DMS 273 treated with DMSO at 0.1 percent for 48 hours (cell line): ENCODE data around the gene RUNX1.

ENCODE experiments used
- DNase-seq: peaks from one replicate; lab custom pipeline; 2025; lab: John Stamatoyannopoulos, UW

The RUNX1 gene

GRCh38 chr21:34880401-34880800, 168.7 kb downstream of the RUNX1 start:
- no peak for DNase-seq

GRCh38 chr21:34878940-34879339, 170.2 kb downstream of the RUNX1 start:
- DNase-seq = no peak

DNA sequence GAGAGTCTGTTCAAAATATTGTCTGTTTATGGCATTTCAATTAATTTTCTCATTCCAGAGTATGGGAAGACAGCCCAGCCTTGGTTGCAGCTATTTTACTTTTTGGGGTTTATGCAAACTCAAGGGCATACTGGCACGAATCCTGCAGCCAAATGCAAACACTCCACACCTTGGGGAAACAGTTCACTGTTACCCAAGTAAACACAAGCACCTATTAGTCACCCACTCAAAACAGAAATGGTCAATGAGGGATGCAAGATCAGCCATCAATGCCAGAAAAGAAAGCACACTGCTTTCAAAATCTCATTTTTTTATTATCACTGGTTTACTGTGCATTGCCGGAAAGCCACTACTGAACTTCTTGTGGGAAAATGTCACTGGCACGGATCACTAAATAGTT, 170.6 kb downstream of the RUNX1 start:
- no peak for DNase-seq

DNA sequence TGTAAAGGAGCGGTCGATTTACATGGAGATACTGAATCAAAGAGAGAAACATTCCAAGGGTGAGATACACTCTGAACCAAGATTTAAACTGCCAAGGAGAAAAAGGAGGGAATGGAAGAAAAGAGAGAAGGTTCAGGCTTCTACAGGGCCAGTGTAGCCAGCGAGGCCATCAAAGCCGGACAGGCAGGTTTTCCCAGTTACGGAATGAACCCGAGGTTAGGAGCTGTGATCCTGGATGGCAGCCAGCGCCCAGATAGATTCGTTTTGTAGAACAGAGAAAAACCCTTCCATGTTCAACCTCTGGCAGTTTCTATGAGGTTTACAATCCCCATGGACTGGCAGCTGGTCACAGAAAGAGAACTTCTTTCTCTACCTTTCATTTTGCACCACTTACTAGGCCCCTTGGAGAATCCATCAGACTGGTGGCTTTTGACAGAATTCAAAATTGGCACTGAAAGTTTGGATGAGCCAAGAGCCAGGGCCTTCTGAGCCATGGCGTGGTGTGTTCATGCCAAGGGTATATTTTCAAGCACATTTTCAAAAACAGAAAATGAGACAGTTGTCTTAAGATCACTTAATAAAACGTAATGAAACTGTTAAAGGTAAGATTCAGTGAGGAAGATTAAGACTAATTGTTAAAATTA, 171.5 kb downstream of the RUNX1 start:
- no peak for DNase-seq

- DNase-seq = no peak
Measured at GRCh38 chr21:34875830-34876229, 173.3 kb downstream of the RUNX1 start.

- no peak for DNase-seq
Measured at GRCh38 chr21:34874684-34875513, 174.2 kb downstream of the RUNX1 start.

DNA sequence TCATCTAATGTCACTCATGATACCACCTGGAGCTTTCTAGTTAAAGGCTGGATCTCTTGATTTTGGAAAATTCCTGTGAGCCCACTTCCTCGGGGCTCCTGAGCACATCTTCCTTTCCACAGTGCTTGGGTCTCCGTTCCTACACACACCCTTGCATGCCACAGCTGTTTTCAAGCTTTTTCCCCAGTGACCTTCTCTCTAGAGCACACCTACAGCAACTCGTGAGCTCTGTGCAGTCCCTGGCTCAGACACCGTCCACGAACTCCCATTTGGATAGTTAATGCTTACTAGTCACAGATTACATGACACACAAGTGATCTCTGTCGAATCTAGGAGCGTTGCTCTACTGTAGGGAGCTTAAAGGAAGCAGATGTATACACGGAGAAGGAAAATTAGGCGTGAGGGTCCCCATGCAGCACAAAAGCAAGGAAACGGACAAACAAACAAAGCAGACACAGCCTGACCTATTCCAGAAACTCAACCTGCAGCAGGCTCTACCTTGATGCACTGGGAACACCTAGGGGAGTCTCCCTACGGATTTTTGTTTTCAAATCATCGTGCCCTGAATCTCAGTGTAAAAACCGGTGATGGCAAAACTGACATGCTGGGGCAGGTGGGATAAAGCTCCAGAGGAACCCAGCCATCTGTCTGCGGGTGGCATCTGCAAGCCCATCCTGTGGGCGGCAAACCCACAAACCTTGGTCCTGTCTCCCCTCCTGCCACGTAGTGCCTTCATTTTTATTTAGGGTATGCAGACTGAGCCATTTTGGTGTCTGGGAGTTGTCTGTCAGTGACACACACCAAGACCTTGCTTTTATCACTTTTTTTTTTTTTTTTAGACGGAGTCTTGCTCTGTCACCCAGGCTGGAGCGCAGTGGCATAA, 177.8 kb downstream of the RUNX1 start:
- no peak for DNase-seq

DNA sequence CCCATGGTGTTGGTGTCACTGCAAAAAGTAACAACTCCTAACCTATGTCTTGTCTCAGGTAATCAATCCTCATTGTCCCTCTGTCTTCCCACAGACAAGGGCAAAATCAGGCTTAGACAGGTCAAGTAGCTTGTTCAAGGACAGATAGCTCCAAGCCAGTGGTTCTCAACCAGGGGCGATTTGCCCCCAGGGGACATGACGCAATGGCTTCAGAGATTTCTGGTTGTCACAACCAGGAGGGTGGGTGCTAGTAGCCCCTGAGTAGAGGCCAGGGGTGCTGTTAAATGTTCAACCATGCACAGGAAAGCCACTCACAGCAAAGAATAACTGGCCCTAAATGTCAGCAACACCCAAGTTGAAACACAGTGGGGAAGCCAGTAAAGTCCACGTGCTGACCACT, 178.9 kb downstream of the RUNX1 start:
- DNase-seq = no peak

DNA sequence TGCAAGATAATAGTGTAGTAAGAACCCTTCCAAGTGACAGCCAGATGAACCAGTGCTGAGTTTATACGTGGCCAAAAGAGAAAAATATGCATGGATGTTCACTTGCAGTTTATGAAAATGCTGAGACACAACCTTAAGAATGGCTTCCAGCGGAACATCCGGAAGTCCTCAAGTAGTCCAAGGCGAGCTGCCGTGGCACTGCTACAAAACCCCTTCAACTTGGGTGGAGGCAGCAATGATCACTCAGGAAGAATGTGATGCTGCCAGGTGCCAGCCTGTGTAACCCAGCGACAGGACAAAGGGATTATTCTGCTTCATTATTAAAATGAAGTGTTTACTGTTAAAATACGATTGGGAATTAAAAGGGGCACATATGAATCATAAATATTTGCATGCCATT, 179.6 kb downstream of the RUNX1 start:
- DNase-seq = no peak

GRCh38 chr21:34867785-34868184, 181.3 kb downstream of the RUNX1 start:
- DNase-seq = no peak

DNA sequence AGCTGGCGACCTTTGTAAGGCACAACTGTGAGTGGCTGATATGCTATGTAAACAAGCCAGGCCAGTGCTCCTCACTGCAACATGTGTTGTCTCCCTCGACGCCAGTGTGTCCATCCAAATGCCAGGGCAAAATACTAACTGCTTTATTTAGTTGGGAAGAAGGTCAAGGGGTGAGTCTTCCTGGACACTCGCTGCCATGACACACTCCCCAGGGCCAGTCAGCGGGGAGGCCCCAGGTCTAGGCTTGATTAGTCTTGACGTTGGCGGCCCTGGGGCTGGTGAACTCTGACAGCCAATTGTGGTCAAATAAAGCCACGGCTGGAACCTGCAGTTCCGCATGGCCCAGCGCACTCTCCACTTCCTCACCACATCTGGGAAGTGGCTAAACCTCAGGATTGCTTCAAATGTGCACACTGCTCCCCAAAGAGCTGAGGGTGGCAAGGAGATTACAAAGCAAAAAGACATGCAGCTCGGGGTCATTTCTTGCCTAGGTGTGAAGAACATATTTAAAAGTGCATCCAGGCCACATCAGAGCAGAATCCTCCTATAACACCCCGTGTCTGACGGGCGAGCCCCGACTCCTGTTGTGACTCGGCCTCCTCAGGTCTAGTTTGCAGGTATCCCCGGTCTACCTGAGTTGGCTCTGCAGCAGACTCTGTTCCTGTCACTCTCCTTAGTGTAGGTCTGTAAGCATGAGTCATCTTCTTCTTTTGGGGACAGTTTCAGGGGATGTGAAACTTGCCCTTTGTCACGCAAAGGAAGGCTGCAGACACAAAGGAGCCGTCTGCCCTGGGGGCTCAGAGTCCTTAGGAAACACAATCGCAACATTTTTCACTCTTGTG, 183.5 kb downstream of the RUNX1 start:
- no peak for DNase-seq

DNA sequence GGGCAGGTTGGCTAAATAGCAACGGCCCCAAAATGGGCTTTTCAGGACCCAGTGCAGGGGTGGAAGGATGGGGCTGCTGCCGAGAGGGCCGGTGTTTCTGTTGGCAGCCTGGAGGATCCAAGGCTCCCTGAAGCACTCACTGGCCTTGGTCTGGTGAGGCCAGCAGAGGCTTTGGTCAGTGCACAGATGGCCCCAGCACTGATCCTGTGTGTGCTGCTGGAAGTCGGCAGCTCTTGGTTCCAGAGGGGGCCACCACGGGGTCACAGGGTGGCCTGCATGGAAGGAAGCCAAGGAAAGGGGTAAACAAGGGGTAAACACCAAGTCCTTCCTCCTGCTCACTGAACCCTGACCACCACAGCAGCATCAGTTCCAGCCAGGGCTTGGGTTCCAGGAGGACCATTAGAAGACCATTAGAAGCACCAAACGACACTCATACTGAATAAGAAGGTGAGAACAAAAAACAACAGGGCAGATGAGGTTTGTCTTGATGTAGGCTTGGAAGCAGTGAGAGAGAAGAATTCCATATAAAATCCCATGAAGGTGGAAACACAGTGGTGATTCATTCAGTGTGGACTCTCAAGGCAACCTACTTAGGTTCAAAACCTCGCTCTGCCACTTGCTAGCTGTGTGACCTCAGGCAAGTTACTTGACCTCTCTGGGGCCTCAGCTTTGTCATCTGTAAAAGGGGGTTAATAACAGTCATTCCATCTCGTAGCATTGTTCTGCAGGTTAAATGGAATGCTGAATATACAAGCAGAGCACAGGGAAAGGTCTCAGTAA, 184.5 kb downstream of the RUNX1 start:
- no peak for DNase-seq

- DNase-seq = no peak
Measured at GRCh38 chr21:34862951-34863350, 186.2 kb downstream of the RUNX1 start.

GRCh38 chr21:34861258-34861657, 187.8 kb downstream of the RUNX1 start:
- DNase-seq = no peak

GRCh38 chr21:34859976-34860653, 189.0 kb downstream of the RUNX1 start:
- DNase-seq = no peak

- DNase-seq = no peak
Measured at GRCh38 chr21:34858559-34858958, 190.5 kb downstream of the RUNX1 start.

DNA sequence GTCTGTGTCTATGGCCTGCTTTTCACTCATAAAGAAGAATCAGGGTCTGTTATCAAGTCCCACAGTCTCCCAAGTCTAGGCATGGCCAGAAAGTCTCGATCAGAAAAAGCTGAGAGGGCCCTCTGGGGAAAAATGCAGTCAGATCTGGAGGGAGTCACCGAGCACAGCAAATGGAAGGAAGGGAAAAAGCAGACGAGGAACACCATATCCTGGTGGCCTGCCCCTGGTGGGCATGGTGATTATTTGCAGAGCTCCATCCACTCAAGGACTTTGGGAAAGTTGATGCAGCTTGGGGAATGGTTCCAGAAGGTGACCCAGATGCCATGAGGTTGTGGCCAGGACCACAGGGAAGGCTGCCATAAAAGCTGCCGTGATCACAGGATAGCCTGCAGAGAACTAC, 191.2 kb downstream of the RUNX1 start:
- no peak for DNase-seq

DNA sequence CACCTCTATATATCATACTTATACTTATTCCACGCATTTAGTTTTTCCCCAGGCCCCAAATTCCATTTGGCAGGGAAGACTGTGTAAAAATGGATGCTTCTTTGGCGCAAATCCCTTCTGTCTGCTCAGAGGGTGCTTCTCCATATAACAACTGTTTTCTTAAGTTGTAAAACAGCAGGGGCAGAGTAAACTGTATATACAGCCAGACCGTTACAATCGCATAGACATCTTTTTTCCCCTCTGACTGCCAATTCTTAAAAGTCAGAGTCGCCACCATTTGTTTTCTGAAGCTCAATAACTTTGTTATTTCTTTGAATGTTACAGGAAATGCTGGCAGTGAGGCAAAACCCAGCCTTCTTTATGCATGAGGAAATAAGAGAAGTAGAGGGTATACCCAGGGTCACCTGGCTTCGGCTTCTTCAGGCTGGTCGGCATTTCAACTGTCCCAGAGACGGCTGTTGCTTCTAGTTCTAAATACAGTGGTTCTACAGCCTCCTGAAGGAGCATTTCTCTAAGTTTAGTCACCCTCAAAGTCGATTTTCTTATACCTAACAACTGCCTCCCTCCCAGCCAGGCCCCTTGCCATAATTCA, 191.9 kb downstream of the RUNX1 start:
- no peak for DNase-seq

DNA sequence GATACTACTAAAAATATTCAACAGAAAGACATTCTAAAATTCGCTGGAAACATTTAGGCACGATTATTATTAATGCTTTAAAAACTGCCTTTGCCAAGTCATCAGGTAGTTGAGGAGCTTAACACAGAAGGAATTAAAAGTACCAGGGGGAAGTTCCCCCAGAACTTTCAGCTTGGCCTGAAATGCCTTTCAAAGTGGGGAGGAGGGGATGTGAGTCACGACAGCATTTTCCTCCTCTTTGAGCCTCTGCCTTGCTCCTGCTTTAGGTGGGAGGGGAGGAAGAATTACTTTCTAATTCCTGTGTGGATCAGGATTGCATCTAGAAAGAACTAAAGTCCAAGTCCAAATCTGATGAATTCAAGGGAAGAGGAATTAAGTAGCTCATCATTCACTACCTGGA, 196.7 kb downstream of the RUNX1 start:
- DNase-seq = no peak

DNA sequence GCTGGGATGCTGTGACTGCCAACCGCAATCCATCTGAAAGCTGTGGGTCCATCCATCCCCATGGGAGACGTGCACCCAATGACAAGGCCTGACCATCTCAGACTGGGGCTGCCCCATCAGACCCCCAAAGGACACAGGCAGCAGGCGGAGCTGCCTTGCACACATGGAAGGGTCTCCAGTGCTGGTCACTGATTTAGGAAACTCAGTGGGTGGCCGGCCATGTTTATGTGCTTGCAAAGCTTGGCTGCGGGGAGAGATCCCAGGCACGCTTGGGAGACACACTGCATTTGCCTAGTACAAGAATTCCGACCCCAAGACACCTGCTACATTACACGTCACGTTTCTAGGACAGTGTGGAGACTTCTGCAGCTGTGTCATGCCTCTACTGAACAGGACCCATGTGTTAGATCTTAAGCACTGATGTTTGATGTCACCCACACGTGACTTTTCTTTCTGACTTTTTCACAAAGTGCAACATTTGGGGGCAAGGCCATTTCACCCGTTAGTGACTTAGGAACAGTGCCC, 198.9 kb downstream of the RUNX1 start:
- no peak for DNase-seq
